WERI-Rb-1 (cell line): ENCODE measurements around the gene CTNNA1.
"Not testable (repeated sequence)": the region's sequence is repeated elsewhere in the genome, so short reads cannot be mapped to it uniquely, and the experiment has no call there.

Experiments used
- DNase-seq: peaks from one replicate; pipeline ENCODE4 v3.0.0-alpha.2; 2020
- H3K27ac ChIP-seq: fragments of 250-450 bp; sonication (Bioruptor Pico); 2 replicates; pipeline ENCODE4 v1.5.1; 2020; ENCODE audit warnings: mild to moderate bottlenecking, moderate library complexity
- H3K27me3 ChIP-seq: fragments of 250-450 bp; sonication (Bioruptor Pico); 2 replicates; pipeline ENCODE4 v1.5.1; 2021; ENCODE audit warnings: mild to moderate bottlenecking, low read depth, moderate library complexity; ENCODE audit not compliant: insufficient read depth, severe bottlenecking
- H3K36me3 ChIP-seq: fragments of 250-450 bp; sonication (Bioruptor Pico); 2 replicates; pipeline ENCODE4 v1.5.1; 2020; ENCODE audit warnings: mild to moderate bottlenecking, moderate library complexity
- H3K4me3 ChIP-seq: 2 replicates; pipeline ENCODE4 v1.5.1; 2011; ENCODE audit warnings: low read depth, mild to moderate bottlenecking, control low read depth, low read length
- H3K9me3 ChIP-seq: fragments of 250-450 bp; sonication (Bioruptor Pico); 2 replicates; pipeline ENCODE4 v1.5.1; 2021; ENCODE audit warnings: mild to moderate bottlenecking, moderate library complexity; ENCODE audit not compliant: severe bottlenecking
- CTCF ChIP-seq: IDR thresholded peaks from 2 replicates; pipeline ENCODE4 v1.5.1; 2011; ENCODE audit warnings: low read depth, mild to moderate bottlenecking, control low read depth, inconsistent platforms, low read length

CTNNA1 gene

GRCh38 chr5:138752951-138753793 lies at the start of gene CTNNA1:
TSS of gene CTNNA1 (plus strand) at chr5:138753425. CDS start at chr5:138781925, 28,500 bp downstream.
- no peak for TF ChIP-seq CTCF
- peak within 1 kb of the TSS; percentile 99 for H3K27ac ChIP-seq
- no peaks in the 10 kb centered on the region for H3K27me3 ChIP-seq
- peak within 1 kb of the TSS; percentile 61 for H3K4me3 ChIP-seq
- H3K9me3 ChIP-seq: no peaks in the 10 kb centered on the region
- peak; percentile 74 for DNase-seq
- peaks cover 17% of the 10 kb centered on the region for H3K36me3 ChIP-seq

- not testable (repeated sequence) for H3K4me3 ChIP-seq, H3K9me3 ChIP-seq, H3K27me3 ChIP-seq, DNase-seq, H3K36me3 ChIP-seq, H3K27ac ChIP-seq
These were observed 49.4 kb upstream of the CTNNA1 start for GRCh38 chr5:138703777-138704176.

- Histone ChIP-seq H3K27me3 (no peaks in the 10 kb centered on the region), H3K36me3 (no peaks in the 10 kb centered on the region), H3K27ac (no peak overlapping the region), H3K9me3 (no peaks in the 10 kb centered on the region), H3K4me3 (no peak overlapping the region)
- no peak for TF ChIP-seq CTCF
- no peak for DNase-seq
These were observed 48.2 kb upstream of the CTNNA1 start for GRCh38 chr5:138705007-138705406.

GRCh38 chr5:138705567-138705966 lies 47.7 kb upstream of the CTNNA1 start:
- Histone ChIP-seq H3K9me3 (no peaks in the 10 kb centered on the region), H3K27me3 (no peaks in the 10 kb centered on the region), H3K27ac (no peak overlapping the region), H3K36me3 (no peaks in the 10 kb centered on the region), H3K4me3 (no peak overlapping the region)
- no peak for DNase-seq
- TF ChIP-seq CTCF: no peak

GRCh38 chr5:138706655-138707480 lies 46.4 kb upstream of the CTNNA1 start:
- H3K36me3 ChIP-seq: no peaks in the 10 kb centered on the region
- no peaks in the 10 kb centered on the region for H3K9me3 ChIP-seq
- no peak overlapping the region for H3K4me3 ChIP-seq
- TF ChIP-seq CTCF: no peak
- no peak overlapping the region for H3K27ac ChIP-seq
- DNase-seq: no peak
- H3K27me3 ChIP-seq: no peaks in the 10 kb centered on the region

- Histone ChIP-seq H3K36me3 (no peaks in the 10 kb centered on the region), H3K9me3 (no peaks in the 10 kb centered on the region), H3K27me3 (no peaks in the 10 kb centered on the region), H3K4me3 (no peak overlapping the region), H3K27ac (no peak overlapping the region)
- TF ChIP-seq CTCF: no peak
- no peak for DNase-seq
These were observed 44.4 kb upstream of the CTNNA1 start for GRCh38 chr5:138708791-138709190.
